HG02938 (cell line): Measurements from ENCODE around the gene KRT39.
A peak's percentile ranks its signal among the peaks of the same experiment; 100 is the strongest.
"Not testable (repeated sequence)": the region's sequence is repeated elsewhere in the genome, so short reads cannot be mapped to it uniquely, and the experiment has no call there.

Source experiments
- ATAC-seq: cut with Tn5 transposase; IDR thresholded peaks from one replicate; pipeline ENCODE4 v1.9.1; 2021; ENCODE audit warnings: mild to moderate bottlenecking, moderate library complexity; ENCODE audit not compliant: unreplicated experiment

KRT39 gene

DNA sequence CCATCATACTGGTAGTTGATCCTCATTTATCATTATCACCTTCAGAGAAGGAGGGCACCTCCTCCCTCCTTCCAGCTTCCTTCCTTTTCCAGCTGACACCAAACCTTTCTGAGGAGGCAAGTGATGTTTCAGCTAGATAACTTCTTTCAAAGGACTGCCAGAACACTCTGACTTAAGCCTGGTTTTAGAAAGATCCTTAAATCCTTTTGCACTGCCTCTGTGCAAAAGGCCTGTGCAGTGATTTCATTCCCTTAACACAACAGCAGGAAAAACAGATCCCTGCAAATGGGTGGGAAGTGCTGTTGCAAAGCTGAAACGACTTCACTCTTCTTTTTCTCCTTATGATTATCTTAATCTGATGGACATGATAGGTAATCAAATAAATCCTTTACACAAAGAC, 22.2 kb downstream of the KRT39 start:
- ATAC-seq = no peak

DNA sequence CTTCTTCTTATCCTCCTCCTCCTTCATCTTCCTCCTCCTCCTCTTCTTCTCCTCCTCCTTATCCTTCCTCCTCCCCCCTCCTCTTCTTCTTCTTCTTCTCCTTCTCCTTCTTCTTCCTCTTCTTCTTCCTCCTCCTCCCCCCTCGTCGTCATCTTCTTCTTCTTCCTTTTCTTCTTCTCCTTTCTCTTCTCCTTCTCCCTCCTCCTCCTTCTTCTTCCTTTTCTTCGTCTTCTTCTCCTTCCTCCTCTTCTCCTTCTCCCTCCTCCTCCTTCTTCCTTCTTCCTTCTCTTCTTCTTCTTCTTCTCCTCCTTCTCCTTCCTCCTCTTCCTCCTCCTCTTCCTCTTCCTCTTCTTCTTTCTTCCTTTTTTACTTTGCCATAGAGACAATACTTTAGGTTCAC, 24.2 kb downstream of the KRT39 start:
- ATAC-seq = no peak

DNA sequence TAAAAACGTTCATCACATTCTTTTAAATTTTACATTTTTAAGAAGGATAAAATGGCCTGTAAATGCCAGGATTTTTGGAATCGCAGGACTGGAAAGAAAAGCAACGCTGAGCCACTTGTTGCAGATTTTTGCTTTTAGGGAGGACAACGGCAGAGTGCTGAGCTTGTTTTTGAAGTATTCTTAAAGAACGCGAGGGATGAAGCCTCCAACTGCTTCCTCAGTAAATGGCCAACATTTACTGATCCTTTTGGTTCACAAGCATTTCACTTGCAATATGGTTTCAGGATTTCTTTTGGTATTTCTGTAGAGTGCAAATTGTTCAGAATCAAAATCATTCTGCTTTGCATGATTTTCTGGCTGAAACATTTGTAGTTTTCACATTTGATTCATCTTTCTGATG, 26.5 kb downstream of the KRT39 start:
- ATAC-seq = no peak

- ATAC-seq = no peak
These were observed 27.8 kb downstream of the KRT39 start for GRCh38 chr17:40938981-40939380.

DNA sequence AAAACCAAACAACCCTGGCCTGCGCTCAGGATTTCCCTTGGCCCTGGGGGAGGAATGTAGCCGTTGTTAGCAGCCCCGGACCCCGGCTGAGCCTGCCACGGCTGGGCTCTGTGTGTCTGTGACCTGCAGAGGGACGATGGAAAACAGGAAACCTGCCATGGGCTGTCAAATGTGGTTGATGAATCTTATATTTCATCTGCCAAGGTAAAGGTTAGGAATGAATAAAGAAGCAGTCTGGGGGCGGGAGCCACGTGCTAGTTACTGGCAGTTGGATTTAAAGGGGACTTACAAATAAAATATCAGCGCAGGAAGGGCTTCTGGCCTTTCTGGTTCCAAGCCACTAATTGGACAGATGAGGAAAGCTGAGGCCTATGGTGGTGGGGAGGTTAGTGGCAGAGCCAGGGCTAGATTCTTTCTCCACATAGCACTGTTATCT, 29.3 kb downstream of the KRT39 start, which contains the start of gene KRT23:
Gene KRT23, minus strand, starts transcription at position 263 of the 436 bp plus-strand sequence. CDS start 1,043 bp downstream, outside the sequence.
- ATAC-seq = no peak

DNA sequence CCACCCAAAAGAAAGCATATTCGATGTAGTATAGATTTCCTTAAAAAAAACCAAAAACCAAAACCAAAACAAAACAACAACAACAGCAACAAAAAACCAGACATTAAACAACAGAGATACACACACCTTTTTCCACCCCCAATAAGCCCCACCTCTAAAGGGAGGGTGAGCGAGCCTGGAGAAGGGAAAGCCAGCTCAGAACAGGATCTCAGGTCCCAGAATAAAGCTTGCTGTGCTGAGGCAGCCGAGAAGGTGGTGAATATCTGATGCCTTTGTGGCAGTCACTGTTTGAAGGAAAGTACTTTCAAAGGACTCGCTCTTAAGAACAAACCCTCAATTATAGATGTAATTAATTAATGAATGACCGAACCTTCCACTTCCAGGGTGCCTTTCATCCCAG, 29.8 kb downstream of the KRT39 start:
- no peak for ATAC-seq

DNA sequence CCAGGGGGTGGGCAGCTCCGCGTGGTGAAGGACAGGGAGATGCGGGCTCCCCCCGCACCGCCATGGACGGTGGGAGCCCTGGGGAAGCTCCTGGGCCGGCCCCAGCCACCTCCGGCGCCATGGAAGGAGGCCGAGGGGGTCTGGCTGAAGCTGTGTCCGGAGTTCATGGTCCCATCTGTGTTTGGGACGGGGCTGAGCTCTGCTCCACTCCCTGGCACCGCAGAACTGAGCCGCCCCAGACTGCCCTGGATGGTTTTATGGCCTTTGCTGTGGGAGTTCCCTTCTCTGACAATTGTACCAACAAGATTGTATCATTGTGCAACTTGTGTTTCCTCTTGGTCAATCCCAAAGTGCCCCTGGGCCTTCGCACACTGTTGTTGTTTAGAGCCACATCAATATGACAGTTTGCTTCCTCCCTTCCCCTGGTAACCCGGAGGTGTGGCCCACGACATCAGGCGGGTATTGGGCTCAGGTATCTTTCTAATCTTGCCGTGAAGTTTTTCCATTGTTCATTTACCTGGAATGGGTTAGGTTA, 30.2 kb downstream of the KRT39 start:
- ATAC-seq = no peak

- ATAC-seq = no peak
These were observed 31.1 kb downstream of the KRT39 start for GRCh38 chr17:40935624-40936023.

DNA sequence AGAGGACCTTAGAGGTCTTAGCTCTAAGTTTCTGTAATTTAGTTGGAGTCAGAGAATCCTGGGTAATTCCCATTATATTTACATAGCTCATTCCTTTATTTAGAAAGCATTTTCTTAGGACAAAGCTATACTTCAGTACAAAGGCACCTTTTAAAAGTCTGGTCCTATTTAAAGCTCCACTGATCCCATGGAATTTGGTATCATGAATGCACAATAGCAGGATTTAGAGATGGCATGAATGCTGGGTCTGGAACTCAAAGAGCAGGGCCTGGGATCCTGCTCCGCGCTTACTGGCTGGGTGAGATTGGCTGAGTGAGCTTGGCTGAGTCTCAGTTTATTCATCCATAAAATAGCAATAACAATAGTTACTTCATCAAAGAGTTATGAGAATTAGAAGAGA, 34.1 kb downstream of the KRT39 start:
- no peak for ATAC-seq

DNA sequence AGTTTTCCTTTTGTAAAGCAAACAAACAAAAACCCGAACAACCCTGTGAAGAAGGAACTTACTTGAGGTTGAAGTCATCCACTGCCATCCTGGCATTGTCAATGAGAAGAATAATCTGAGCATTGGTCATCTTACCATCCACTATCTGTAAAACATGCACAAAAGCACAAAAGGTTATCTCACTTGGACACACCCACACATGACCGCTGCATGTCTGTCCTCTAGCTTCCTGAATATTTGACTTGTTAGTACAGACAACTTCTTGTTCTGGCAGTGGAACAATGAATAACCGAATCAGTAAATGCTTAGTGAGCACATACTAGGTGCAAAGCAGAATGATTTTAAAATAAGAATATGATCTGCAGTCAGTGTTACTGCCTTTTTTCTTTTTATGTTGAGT, 35.4 kb downstream of the KRT39 start:
- no peak for ATAC-seq

DNA sequence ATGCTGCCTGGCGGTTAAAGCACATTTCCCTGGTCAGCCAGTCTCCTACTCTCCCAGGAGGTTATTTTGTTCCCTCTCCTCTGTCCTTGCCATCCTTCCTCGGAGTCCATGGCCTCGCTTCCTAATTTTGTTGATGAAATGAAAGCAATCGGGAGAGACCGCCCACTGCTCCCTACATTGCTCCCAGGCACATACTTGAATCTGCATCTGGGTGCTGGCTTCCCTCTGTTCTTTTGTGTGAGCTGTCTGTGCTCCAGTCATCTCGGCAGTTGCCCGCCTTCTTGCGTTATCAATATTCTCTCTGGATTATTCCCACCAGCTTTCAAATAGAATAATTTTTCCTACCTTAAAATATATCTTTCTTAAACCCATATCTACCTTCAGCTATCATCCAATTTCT, 40.4 kb downstream of the KRT39 start:
- no peak for ATAC-seq

- ATAC-seq = no peak
These were observed 44.5 kb downstream of the KRT39 start for GRCh38 chr17:40922239-40922638.

- no peak for ATAC-seq
These were observed 45.7 kb downstream of the KRT39 start for GRCh38 chr17:40921026-40921425.

- ATAC-seq = not testable (repeated sequence)
These were observed 49.6 kb downstream of the KRT39 start for GRCh38 chr17:40917116-40917515.

DNA sequence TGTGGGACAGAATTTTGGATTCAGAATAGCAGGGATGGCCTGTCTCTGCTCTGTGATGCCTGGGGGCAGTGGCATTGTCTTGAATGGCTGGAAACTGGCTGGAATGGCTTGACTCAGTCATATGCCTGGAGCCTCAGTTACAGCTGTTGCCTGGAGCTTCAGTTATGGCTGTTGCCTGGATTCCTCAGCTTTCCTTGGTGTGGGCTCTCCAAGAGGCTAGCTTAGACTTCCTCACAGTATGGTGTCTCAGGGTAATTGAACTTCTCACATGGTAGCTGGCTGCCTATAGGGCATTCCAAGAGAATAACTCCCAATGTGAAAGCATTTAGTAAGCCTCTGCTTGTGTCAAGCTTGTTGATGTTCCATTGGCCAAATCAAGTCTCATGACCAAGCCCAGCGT, 50.4 kb downstream of the KRT39 start:
- ATAC-seq = no peak

DNA sequence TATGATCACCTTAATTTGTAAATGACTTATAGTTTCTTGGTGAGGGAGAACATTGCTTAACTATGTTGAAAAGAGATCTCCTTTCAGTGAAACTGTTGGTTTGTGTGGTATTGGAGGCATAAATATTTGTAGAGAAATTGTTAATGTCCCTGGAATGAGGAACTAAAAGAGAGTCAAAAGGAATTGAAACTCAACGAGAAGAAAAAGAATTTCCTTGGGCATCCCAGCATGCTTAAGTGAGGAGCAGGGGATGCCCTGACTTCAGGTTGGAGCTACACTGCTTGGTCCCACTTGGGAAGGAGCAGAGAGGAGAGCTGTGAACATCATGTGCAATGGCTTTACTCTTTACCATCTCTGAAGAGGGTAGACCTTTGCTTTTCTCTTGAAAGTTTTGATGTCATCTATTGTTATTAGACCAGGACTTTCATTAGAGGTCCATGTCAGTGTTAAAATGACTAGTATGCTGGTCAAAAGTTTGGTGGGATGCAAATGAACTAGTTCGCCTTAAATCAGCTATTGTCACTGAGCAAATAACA, 51.0 kb downstream of the KRT39 start:
- peak; percentile 49 for ATAC-seq

- ATAC-seq = no peak
These were observed 51.5 kb downstream of the KRT39 start for GRCh38 chr17:40915199-40915661.

- ATAC-seq = no peak
These were observed 52.5 kb downstream of the KRT39 start for GRCh38 chr17:40914075-40914855.

GRCh38 chr17:40912486-40913210, 54.1 kb downstream of the KRT39 start:
- ATAC-seq = no peak

DNA sequence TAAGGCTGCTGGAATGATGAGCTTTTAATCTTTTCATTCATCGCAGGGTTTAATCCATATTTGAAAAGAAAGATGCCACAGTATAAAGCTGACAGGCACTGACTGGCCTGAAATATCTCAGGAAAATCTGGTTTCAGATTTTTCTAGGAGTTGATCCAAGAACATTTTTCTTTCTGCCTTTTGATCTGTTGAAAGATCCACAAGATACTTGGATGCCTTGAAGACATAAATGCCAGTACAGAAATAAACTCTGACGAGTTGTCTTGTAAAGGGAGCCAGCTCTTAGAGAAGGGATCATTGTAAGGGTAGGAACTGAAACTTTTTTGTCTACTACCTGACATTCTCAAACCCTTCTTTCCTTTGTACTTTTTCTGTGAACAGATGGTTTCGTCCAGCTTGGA, 56.3 kb downstream of the KRT39 start:
- no peak for ATAC-seq

DNA sequence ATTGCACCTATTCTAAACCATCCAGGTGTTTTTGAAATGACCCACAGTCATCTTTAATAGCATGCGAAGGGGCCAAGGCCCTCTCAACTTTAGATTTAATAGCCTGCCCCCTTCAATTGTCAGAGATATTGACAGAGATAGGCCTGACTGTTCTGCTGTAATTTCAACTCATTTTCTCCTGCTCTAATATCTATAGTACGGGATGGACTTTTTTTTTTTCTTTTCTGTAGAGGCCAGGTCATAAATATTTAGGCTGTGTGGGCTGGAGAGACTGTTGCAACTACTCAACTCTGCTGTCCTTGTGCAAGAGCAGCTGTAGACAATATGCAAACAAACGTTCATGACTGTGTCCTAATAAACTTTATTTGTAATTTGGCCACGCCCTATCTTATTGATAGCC, 57.0 kb downstream of the KRT39 start:
- no peak for ATAC-seq

DNA sequence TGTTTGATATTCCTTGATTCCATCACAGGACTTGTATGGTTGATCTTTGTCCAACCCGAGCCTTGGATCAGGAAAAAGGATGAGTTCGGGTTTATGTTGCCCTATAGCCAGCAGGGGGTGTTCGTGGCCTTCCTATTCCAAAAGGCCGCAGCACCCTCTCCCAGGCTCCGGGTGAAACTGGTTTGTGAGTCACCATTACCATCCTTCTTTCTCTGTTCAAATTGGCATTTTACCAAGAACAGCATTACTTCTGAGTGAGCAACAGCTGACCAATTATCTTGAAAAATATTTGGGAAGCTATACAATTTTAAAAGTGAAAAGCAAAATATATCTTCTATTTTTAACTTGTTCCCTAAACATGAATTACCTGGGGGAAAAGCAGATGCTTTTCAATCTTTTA, 57.4 kb downstream of the KRT39 start:
- no peak for ATAC-seq
